ENCODE data around the gene DENND2D.

Gene DENND2D

GRCh38 chr1:111199881-111200801, at the start of gene DENND2D:
Gene DENND2D, minus strand, starts transcription at chr1:111200646. Its CDS starts 187 bp downstream, at chr1:111200459.
- peak in 2 of 3 experiments; percentile 52 to 75 for DNase-seq (ENCODE audit: low read depth in 3 of 3)

GRCh38 chr1:111249960-111250359, 49.5 kb upstream of the DENND2D start:
- DNase-seq (ENCODE audit: low read depth in 3 of 3), result no peak

GRCh38 chr1:111247125-111247838, 46.8 kb upstream of the DENND2D start:
- DNase-seq (ENCODE audit: low read depth in 3 of 3), result no peak

GRCh38 chr1:111242805-111243523, 42.5 kb upstream of the DENND2D start:
- DNase-seq (ENCODE audit: low read depth in 3 of 3), result no peak

- no peak for DNase-seq (ENCODE audit: low read depth in 3 of 3)
These were observed 41.4 kb upstream of the DENND2D start for GRCh38 chr1:111241797-111242196.

DNA sequence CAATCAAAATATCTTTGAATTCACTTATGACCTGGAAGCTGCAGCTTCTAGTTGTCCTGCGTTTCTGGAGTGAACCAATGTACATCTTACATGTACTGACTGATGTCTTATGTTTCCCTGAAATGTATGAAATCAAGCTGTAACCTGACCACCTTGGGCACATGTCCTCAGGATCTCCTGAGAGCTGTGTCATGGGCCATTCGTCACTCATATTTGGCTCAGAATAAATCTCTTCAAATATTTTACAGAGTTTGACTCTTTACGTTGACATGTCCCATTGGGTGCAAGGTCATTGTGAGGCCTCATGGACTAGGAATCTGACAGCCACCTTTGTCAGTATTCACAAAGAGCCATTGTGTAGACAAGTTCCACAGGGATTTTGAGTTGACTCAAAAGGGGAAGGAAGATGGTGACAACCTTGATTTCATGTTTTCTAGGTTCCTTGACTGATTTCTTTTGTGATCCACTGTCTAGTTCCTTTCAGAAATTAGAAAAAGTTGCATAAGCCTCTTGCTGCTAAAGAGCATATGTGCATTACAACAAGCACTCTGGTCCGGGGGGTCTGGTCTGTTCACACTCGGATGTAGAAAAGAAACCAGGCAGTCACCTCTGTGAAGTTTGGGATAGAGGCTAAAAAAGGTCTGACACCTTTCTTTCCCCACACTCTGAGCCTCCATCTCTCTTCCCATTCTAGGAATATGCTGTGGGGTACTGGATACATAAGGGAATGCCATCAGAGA, 37.8 kb upstream of the DENND2D start:
- DNase-seq (ENCODE audit: low read depth in 3 of 3), result no peak

GRCh38 chr1:111236806-111237205, 36.4 kb upstream of the DENND2D start:
- DNase-seq (ENCODE audit: low read depth in 3 of 3), result no peak

GRCh38 chr1:111236379-111236778, 35.9 kb upstream of the DENND2D start:
- no peak for DNase-seq (ENCODE audit: low read depth in 3 of 3)

GRCh38 chr1:111234866-111235265, 34.4 kb upstream of the DENND2D start:
- no peak for DNase-seq (ENCODE audit: low read depth in 3 of 3)

DNA sequence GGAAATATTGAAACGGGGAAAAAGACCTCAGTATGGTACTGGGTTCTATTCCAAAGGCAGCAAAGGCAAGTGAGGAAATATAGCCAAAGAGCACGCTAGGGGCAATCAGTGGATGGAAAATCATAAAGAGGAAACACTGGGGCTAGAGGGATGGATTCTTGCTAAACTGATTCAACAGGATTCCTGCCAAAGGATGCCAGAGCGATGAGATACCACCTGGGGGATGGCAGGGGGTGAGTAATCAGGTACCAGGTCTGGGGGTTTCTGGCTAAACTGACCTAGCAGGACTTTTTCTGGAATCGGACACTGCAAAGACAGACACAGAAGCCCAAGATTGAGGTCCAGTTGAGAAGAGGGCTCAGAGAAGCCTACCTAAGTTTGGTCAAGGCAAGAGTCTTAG, 33.8 kb upstream of the DENND2D start:
- DNase-seq (ENCODE audit: low read depth in 3 of 3), result no peak

DNA sequence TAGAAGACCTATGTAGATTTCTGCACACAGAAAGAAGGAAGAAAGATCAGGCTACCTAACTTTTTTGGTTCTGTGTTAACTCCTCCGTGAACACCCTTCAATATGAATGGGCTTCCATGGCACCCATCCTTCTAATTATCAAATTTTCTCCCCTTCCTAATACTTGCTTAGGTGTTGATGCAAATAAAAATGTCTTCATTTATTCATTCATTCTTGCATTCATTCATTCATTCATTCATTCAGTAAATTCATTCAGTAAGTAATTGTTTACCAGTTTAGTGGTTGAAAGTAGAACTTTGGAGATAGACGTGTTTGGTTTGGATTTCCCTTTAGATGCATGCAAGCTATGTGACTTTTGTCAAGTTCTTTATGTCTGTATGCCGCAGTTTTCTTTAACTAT, 31.7 kb upstream of the DENND2D start:
- no peak for DNase-seq (ENCODE audit: low read depth in 3 of 3)

DNA sequence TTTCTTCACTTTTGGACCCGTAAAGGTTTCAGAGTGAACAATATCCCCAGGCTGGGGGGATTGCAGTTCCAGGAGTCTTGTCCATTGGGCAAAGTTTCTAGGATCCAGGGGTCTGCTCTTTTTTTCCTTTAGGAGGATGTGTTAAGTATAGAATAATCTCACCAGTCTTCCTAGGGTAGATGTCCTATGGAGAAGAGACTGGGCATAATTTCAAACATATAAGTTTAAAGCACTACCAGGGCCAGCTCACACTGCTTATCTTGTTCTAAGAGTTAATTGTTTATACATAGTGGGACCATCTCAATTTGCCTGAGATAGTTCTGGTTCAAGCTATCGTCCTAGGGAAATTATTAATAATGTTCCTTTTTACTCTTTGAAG, 28.3 kb upstream of the DENND2D start:
- DNase-seq (ENCODE audit: low read depth in 3 of 3), result no peak

DNA sequence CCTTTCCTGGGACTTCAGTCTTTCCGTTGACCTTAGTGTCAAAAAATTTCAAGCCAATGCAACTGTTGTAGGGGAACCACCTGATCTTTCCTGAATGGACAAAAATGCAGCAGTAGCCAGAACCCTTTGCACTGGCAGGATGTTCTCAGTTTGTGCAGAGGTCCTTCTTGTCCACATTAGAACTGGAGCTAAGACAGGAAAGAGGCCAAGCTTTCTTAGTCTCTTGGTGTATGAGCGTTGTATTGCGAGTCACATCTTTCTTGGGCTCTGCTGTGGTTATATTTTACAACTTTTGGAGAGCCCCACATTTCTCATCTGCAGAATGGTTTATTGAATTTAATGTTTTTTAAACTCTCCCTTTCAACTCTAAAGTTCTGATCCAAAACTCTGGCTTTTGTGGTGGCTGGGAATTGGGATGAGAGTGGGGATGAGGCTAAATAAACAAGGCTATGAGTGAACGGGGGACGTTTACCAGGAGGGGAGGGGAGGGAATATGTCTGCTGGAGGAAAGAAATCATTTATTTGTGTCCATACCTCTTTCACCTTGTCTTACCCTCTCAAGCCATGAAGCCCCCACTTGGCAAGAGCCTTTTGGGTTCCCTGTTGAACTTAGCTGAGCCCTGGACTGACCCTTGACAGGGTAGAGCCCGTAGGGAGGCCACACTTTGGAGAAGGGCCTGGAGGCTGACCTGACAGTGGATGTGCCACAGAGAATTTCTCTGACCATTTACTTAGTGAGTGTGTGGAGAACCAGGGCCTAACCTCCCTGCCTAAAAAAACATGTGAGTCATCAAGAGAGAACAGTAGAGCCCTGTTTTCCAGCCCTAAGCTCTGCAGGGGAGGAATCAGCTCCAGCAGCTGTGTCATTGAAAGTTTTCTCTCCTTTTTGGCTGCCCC, 27.7 kb upstream of the DENND2D start:
- no peak for DNase-seq (ENCODE audit: low read depth in 3 of 3)

- DNase-seq (ENCODE audit: low read depth in 3 of 3), result no peak
These were observed 27.0 kb upstream of the DENND2D start, which contains the start of gene CHI3L2 for GRCh38 chr1:111227434-111227833. Gene CHI3L2, plus strand, starts transcription at chr1:111227713. Its CDS starts 17 bp downstream, at chr1:111227730.

GRCh38 chr1:111225717-111226400, 25.4 kb upstream of the DENND2D start:
- no peak for DNase-seq (ENCODE audit: low read depth in 3 of 3)

GRCh38 chr1:111225091-111225490, 24.6 kb upstream of the DENND2D start:
- DNase-seq (ENCODE audit: low read depth in 3 of 3), result no peak

GRCh38 chr1:111223126-111223685, 22.8 kb upstream of the DENND2D start:
- DNase-seq (ENCODE audit: low read depth in 3 of 3), result no peak

GRCh38 chr1:111222308-111223125, 22.1 kb upstream of the DENND2D start:
- peak in 2 of 3 experiments; percentile 50 to 73 for DNase-seq (ENCODE audit: low read depth in 3 of 3)

All from stimulated activated CD4-positive, alpha-beta T cell treated with anti-CD3 and anti-CD28 coated beads, TNF-alpha, amount 100 ng/mL, for 24 hours (primary cell).